Inferior parietal cortex (tissue), 1 donor: ENCODE results near the gene SUSD1.
"Not testable (repeated sequence)": the region's sequence is repeated elsewhere in the genome, so short reads cannot be mapped to it uniquely, and the experiment has no call there.

ENCODE experiments used
- DNase-seq: peaks from one replicate; pipeline ENCODE4 v3.0.0-alpha.2; 2016; ENCODE audit errors: extremely low spot score

The SUSD1 gene

DNA sequence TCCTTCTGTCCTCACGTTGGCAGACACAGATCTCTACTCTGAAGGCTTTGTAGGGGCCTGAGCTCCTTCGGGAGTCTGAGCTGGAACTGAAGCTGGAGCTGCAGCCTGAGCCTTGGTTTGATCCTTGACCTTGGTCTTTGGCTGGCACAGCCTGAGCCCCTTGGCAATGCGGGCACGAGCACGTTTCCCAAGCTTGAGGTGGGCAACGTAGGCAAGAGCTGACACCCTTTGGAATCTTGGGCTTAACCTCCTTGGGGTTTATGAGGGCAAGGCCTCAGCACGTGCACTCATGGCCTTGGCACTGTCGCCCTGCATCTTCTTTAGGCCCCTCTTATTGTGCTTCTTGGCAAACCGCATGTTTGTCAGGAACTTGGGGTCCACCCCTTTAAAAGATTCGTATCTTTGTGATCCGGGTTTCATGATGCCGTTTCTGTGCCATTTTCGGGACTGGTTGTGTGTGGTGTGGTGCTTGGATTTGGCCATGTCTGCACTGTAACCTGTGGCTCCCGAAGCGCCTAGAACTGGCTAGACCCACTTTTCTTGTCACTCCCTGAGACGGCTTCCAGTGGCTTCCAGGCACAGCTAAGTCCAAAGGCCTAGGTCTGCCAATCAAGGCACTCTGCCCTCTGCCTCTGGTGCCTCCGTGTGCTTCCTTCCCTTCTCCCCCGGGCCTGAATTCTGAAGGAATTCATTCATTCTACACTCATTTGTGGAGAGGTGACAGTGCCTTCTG lies 1.4 kb downstream of the SUSD1 start:
- DNase-seq, result no peak

DNA sequence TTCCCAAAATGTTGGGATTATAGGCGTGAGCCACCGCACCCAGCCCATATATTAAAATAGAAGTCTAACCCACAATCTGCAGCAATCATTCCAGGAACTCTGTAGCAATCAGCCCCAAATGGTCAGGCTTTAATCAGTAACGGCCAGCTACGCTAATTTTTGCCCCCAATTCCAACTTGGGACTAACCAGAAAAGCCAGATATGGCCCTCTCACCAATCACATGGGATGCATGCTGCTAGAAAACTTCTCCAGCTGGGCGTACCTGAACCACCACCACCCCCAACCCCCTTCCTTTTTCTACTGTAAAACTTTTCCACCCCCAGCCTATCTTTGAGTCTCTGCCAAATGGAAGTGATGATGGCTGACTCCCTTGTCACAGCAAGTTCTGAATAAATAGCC lies 4.1 kb downstream of the SUSD1 start:
- no peak for DNase-seq

DNA sequence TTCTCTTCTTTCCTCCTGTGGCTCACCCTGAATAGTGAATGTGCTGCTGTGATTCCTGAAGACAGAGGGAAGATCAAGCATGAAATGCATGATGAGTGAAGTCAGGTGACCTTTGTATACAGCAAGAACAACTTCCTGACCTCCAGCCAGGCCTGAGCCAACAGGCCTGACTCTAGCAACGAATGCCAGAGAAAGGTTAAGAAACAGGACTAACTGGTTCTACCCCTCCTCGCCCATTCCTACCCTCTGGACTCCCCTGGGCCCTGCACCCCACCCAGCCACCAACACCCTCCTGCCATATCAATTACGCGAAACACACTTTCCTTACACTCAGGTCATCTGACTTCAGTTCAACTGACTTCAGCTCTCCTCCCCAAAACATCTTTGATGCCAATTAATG lies 4.9 kb downstream of the SUSD1 start:
- DNase-seq, result no peak

DNA sequence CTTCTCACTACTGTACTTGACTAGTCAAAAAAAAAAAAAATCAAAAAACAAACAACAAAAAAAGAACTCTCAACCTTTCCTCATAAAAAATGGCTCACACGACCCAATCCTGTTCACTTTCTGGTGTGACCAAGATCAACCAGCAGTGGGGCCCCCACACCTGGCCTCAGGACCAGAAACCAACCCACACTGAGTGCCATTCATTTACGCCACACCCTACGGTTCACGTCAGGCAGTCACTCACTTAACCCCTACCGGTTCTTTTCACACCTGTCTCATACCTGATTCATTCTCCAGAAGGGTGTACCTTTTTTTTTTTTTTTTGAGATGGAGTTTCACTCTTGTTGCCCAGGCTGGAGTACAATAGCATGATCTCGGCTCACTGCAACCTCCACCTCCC lies 5.7 kb downstream of the SUSD1 start:
- DNase-seq, result no peak

DNA sequence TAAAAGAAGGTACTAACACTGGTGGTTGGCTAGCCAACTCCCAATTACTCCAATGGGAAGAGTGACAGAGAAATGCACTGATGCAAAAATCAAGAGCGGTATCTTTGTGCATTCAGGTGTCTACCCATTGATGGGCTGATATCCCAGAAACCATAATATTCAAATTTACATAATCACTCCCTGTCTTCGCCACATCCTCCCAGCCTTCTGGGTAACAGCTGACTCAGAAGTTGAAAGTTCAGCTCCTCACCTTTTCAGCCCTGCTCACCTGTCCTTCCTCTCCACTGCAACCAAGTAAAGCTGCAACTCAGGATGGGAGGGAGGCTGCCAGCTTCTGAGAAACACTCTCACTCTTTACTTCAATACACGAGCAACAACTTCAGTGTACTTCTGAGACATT lies 6.9 kb downstream of the SUSD1 start:
- DNase-seq, result no peak

DNA sequence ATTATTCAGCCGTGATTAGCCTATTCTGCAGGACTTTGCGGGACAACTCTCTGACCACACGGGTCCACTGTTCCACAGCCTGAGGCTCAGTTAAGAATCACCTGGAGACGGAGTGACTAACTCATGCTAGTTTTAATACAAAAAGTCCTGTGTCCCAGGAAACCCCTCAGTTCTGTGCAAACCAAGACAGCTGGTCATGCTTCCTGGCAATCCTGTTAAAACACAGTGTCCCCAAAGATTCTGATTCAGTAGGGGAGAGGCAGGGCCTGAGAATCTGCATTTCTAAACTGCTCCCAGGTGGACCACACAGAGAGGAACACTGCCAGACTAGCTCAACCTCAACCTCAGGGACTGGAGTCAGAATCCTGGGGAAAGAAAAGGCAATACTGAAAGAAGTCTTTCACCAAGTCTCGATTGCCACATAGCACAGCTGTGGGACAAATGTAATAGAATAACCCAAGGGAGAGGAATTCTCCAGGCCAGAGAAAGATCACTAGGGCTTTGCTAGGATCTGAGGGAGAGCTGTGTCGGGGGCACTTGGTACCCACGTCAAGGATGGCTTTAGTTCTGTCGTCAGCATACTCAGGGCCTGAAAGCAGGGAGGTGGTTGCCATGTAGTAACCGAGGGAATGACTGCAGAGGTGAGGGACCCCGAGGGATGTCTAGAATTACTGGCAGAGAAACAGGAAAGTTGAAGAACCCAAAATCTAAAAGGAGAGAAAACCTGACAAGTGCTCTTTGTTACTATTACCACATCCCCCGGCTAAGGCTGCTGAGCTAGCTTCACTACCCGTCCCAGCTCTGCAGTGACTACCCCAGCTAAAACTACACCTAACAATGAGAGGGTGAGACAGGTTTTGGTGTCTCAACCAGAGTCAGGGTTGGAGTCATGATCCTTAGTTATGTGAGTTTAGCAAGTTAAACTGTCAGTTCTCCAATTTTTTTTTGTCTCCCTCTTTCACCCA lies 8.6 kb downstream of the SUSD1 start:
- DNase-seq, result no peak

DNA sequence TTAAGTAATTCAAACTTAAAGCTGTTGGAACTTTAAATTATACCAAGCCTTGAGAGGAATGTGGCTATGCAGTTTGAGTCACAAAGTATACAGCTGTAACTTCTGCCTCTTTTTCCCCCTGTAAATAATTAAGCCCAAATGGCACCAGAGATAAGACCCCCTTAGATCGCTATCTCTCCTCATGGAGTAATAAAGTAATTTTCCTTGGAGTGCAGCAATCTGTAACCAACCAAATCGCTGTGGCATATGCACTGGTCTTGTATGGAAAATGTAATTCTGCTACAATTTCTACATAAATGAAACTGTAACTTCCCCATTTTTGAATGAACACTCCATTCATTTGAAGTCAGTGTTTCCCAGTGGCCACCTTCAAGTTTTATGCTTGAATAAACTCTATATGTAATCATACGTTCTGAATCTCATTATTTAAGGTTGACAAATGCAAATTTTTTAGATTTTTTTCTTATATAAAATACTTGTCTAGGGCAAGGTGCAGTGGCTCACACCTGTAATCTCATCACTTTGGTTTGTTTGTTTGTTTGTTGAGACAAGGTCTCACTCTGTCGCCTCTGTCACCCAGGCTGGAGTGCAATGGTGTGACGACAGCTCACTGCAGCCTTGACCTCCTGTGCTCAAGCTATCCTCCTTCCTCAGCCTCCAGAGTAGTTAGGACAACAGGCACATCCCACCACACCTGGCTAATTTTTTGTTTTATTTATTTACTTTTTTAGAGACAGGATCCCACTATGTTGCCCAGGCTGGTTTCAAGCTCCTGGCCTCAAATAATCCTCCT lies 12.3 kb downstream of the SUSD1 start:
- DNase-seq, result no peak

DNA sequence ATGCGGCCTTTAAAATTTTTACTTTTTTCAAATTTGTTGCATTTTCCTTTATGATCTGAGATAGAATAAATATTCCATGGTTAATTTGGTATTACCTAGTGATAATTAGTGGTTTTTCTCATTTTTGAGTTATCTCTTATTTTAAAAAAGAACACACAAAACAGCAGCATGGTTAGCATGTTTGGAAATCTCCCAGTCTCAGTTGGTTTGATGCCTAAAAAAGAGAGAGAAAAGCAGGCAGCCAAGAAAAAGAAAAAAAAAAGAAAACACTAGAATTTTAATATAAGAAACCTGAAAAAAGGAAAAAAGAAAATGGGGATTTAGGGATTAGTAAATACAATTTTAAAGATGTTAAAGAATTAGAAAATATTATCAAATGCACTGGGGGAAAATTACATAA lies 15.3 kb downstream of the SUSD1 start:
- DNase-seq, result no peak

DNA sequence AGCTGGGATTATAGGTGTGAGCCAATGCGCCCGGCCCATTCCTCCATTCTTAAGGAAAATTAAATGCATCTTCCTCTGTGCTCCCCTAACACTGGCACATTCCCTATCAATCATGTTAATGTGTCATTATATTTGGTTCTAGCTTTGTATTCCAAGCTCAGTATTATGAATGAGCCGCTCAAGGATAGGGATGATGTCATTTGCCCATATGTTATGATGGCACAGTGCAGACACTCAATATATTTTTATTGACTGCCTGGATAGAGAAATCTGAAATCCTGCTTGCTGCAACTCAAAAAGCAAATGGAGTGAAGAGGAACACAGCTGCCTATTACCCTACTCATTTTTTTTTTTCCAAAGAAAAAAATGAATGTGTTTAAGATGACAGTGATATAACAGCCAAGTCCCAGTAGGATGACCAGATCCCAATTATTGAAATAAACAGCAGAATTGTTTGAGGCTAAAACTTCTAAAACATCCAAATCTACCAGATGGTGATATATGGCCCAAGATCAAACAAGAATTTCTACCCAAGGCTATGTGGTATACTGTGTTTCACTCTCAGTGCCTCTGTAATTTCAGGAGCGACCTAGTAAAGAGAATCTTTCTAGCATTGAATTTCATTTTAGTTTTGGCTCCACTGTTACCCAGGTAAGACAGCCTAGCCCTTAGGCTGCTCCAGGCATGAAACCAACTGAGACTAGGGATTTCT lies 16.3 kb downstream of the SUSD1 start:
- DNase-seq, result no peak

DNA sequence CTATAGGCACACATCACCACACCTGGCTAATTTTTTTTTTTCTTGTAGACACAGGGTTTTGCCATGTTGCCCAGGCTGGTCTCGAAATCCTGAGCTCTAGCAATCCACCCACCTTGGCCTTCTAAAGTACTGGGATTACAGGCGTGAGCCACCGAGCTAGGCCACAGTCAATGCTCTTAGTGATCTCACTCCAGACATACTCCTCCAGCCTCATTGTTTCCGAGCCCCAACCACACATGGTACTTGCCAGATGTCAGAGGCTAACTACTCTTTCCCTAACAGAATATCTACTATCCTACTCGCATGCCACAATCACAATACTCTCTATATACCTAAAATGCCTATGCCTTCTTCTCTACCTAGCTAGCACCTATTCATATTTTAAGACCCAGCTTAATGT lies 17.1 kb downstream of the SUSD1 start:
- DNase-seq, result no peak

DNA sequence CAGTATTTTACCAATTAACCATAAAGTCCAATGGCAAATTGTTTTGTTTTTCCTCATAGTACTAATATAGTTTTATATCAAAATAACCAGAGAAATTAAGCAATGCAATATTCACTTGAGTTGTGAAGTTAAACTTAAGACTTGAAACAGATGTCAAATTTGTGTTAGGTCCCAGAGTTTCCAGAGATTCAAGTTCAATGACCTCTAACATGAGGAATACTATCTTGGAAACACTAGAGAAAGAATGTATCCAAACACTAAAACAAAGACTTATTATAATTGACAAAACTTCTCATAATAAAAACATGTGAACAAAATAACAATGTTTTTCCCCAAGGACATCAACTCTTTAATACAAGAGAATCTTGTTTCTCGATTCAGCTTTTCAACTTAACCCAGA lies 18.0 kb downstream of the SUSD1 start:
- DNase-seq, result no peak

DNA sequence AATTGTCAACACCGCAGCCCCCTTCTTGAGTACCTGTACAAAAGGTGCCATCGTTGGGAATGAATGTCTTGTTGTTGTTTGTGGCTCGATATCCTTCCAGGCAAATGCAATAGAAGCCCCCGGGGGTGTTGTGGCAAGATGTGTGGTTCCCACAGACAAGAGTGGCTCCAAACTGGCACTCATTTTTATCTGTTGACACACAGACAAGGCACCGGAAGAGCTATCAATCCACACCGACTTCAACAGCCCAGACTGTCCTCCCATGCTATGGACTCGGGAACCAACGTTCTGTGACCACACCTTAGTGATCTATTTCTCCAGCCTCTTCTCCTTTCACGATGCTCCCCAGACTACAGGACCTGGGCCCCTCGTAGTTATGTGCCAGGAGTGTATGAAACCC lies 25.9 kb downstream of the SUSD1 start:
- DNase-seq, result no peak

DNA sequence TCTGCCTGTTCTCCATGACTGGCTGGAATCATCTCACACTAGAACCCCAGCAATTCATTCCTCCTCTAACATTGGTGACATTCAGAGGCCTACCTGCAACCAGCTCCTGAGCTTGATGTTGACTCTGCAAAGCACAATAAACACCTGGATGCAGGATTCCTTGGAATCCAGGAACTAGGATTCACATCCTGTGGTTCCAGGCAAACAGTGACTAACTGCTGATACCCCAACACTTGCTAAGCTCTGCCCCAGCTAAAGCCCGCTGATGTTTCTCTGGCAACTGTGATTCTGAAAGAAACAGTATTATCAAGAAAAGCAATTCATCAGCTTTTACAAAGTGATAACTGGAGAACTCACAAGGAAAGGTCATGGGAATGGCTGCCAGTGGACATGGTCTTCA lies 29.2 kb downstream of the SUSD1 start:
- DNase-seq, result no peak

DNA sequence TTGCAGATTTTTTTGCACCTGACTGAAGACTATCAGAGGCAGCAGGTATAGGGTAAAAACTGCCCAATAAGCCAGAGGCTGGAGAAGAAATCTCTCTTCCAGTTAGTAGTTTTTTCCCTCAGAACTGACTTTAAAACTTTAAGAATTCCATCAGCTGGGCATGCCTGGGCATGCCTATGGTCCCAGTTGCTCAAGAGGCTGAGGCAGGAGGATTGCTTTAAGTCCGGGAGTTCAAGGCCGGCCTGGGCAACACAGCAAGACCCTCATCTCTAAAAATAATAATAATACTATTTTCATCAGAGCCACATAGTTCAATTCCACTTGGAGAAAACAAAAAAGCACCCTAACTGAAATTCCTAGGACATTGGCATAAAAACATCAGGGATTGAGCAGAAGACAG lies 30.3 kb downstream of the SUSD1 start:
- no peak for DNase-seq

DNA sequence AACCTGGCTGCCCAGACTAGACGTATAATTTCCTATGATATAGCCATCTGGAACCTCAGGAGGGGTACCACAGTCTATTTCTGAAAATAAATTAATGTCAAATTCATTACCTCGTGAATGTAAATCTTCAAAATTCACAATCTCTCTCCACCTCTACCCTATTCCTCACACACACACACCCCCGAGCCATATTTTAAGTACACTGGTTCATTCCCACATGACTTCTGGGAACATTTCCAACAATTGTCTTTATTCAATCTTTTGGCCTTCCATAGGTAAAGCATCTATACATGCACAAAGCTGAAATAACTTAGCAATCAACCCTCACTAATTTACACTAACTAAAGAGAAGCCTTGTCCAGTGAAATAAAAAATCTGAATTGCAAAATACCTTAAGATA lies 32.7 kb downstream of the SUSD1 start:
- no peak for DNase-seq

DNA sequence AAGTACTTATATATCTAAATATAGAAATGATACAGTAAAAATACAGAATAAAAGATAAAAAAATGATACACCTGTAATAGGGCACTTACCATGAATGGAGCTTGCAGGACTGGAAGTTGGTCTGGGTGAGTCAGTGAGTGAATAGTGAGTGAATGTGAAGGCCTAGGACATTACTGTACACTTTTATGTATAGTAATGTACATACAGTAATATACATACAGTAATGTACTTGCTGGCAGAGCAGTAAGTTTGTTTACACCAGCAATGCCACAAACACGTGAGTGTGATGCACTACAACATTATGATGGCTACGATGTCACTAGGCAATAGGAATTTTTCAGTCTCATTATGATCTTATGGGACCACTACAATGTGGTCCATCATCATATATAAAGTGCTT lies 34.2 kb downstream of the SUSD1 start:
- DNase-seq, result no peak

DNA sequence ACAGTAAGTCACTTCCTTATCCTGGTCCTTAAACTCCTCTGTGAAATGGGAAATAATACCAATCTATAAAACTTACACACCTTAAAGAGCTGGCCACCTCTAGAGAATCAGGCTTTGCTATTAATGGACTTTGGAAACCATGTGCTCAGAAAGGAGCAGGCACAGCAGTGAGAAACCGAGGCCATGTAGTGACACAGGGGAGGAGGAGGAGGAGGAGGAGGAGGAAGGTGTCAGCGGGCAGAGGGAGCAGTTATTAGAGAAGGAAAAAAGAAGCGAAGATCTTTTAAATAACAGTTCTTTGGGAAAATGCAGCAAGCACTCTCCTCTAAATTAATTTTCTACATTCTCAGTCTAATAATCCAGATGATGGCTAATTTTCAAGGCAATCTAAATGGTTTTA lies 38.0 kb downstream of the SUSD1 start:
- no peak for DNase-seq

DNA sequence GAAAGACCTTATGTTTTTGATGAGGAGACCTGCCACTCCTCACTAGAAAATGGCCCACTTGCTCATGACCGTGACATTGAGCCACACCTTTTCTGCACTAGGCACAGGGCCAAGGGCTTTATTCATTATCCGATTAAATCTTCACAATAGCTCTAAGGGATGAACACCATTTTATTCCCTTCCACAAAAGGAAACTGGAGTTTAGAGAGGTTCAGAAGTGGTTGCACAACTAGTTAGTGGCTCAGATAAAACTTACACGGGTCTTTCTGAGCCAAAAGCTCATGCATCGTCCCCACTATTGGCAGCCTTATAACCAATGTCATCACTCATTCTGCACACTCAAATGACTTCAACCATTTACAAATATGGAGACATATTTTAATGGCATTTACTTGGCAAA lies 39.4 kb downstream of the SUSD1 start:
- DNase-seq, result no peak

DNA sequence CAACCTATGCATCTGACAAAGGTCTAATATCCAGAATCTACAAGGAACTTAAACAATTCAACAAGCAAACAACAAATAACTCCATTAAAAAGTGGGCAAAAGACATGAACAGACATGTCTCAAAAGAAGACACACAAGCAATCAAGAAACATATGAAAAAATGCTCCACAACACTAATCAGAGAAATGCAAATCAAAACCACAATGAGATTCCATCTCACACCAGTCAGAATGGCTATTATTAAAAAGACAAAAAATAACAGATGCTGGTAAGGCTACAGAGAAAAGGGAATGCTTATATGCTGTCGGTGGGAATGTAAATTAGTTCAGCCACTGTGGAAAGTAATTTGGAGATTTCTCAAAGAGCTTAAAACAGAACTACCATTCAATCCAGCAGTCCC lies 41.3 kb downstream of the SUSD1 start:
- not testable (repeated sequence) for DNase-seq

DNA sequence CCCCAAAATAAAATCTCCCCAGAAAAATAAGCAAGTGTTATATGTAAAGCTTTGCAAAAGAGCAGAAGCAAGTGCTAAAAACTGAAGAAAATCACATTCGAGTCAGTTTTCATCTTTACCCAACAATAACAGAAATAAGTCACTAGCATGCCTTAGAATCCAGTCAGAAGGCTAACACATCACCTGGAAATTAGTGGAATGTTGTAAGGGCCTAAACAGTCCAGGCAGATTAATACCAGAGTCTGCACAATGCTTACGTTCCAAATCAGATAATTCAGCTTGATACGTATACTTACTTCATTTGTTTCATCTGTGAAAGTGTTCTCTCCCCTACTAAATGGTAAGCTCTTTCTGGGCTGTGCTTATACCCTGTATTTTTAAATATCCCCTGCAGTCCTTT lies 42.7 kb downstream of the SUSD1 start:
- no peak for DNase-seq

DNA sequence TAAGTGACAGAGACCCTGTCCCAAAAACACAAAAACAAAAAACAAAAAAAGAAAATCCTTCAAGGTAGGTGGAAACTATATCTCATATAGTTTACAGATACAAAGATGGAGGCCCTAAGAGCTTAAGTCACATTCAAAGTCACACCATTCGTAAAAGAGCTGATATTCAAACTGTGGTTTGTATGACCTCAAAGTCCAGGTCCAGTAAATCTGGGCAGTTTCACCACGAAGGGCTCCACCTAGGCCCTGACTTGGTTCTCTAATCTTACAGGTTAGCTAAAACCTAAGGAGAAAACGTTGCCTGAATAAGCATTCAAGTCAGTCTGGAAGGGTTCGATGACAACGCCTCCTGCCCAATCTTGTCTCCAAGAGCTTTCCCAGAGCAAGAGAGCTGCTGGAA lies 44.1 kb downstream of the SUSD1 start:
- no peak for DNase-seq

DNA sequence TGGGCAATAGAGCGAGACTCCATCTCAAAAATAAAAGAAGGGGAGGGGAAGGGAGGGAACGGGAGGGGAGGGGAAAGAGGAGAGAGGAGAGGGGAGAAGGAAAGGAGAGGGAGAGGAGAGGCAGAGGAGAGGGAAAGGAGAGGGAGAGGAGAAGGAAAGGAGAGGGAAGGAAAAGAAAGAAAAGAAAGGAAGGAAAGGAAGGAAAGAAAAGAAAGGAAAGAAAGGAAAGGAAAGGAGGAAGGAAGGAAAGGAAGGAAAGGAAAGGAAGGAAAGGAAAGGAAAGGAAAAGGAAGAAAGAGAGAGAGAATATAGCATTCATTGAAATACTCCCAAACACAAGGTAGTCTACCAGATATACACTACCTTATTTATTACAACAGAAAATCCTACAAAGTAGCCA lies 44.8 kb downstream of the SUSD1 start:
- DNase-seq, result no peak
